Peyer's patch (tissue), 4 donors: ENCODE measurements around the gene TUBB3.

Experiments
- POLR2A ChIP-seq, 2 donors: fragments of 450-650 bp; IDR thresholded peaks; one replicate each; pipeline ENCODE4 v1.5.1; 2017; ENCODE audit warnings: antibody characterized with exemption in 2 of 2, mild to moderate bottlenecking in 2 of 2, moderate library complexity in 2 of 2
- TF ChIP-seq, protein P1 (sequence below), 6 experiments: fragments of 450-650 bp in 4 of 6; fragments of 200-600 bp in 2 of 6; sonication (generic) in 1 of 6; IDR thresholded peaks; one replicate each; pipeline ENCODE4 v1.5.1; 2017 to 2019; ENCODE audit warnings: antibody characterized with exemption in 6 of 6, mild to moderate bottlenecking in 3 of 6, moderate library complexity in 1 of 6

DNA sequence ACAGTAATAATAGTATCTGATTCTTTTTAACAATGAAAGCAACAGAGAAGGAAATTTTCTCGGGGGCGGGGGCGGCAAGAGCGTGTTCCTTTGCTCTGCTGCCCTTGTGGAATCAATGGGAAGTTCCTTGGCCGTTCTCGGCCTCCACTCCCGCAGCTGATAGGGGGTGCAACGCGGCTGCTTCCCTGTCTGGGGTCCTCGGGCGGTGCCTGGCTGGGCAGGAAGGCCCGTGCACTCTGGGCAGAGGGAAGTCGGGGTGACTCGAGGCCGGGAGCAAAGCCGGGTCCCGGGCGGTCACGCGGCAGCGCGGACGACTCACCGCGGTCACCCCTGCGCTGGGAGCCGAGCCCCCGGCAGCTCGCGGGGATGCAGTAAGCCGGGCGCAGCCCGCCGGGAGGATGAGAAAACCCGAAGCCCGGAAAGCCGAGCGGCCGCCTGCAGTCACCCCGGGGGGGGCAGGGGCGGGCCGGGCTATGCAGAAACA is 2.5 kb downstream of the TUBB3 start:
- TF ChIP-seq, protein P1, sequence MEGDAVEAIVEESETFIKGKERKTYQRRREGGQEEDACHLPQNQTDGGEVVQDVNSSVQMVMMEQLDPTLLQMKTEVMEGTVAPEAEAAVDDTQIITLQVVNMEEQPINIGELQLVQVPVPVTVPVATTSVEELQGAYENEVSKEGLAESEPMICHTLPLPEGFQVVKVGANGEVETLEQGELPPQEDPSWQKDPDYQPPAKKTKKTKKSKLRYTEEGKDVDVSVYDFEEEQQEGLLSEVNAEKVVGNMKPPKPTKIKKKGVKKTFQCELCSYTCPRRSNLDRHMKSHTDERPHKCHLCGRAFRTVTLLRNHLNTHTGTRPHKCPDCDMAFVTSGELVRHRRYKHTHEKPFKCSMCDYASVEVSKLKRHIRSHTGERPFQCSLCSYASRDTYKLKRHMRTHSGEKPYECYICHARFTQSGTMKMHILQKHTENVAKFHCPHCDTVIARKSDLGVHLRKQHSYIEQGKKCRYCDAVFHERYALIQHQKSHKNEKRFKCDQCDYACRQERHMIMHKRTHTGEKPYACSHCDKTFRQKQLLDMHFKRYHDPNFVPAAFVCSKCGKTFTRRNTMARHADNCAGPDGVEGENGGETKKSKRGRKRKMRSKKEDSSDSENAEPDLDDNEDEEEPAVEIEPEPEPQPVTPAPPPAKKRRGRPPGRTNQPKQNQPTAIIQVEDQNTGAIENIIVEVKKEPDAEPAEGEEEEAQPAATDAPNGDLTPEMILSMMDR (IDR thresholded peaks at IDR 0.05): no peak
- no peak for TF ChIP-seq POLR2A (IDR thresholded peaks at IDR 0.05)
